ENCODE results near the gene MSANTD7.

MSANTD7 gene

GRCh38 chr10:14820010-14820774 lies 17.9 kb upstream of the MSANTD7 start:
- Histone ChIP-seq H3F3A (ENCODE audit: insufficient read depth, low read length) (no peaks in the 10 kb centered on the region), H3K4me3 (ENCODE audit: low read length) (no peak overlapping the region), H3K79me2 (ENCODE audit: low read length) (no peaks in the 10 kb centered on the region), H3K27ac (ENCODE audit: low read length) (no peak overlapping the region), H3K27me3 (replicated peaks; ENCODE audit: insufficient read depth, low read length) (no peaks in the 10 kb centered on the region), H3K9me2 (replicated peaks; ENCODE audit: insufficient read depth, low read length) (no peaks in the 10 kb centered on the region), H3K4me1 (ENCODE audit: low read length) (no peaks in the 10 kb centered on the region; the same call in 1 of the 2 replicates), H3K9me3 (replicated peaks; ENCODE audit: insufficient read depth, low read length) (no peaks in the 10 kb centered on the region), H3K36me3 (replicated peaks; ENCODE audit: insufficient read depth, low read length) (no peaks in the 10 kb centered on the region), H4K20me1 (ENCODE audit: insufficient read depth, low read length) (no peaks in the 10 kb centered on the region), H2AFZ (ENCODE audit: low read length) (no peak overlapping the region), H3K4me2 (ENCODE audit: low read depth, low read length) (no peak overlapping the region), H3K9ac (ENCODE audit: low read length) (no peak overlapping the region)
- no peak for TF ChIP-seq EZH2 (optimal IDR thresholded peaks at IDR 0.05; ENCODE audit: low read depth, low read length)
- no peak for TF ChIP-seq EZH2phosphoT487 (IDR thresholded peaks at IDR 0.05; ENCODE audit: low read length)
- no peak for TF ChIP-seq CTCF (IDR thresholded peaks at IDR 0.05; ENCODE audit: low read length)
- DNase-seq, result no peak

GRCh38 chr10:14820775-14821154 lies 17.3 kb upstream of the MSANTD7 start:
- Histone ChIP-seq H3K9ac (ENCODE audit: low read length) (no peak overlapping the region), H3K4me3 (ENCODE audit: low read length) (no peak overlapping the region), H3F3A (ENCODE audit: insufficient read depth, low read length) (no peaks in the 10 kb centered on the region), H3K9me3 (replicated peaks; ENCODE audit: insufficient read depth, low read length) (no peaks in the 10 kb centered on the region), H2AFZ (ENCODE audit: low read length) (no peak overlapping the region), H3K36me3 (replicated peaks; ENCODE audit: insufficient read depth, low read length) (no peaks in the 10 kb centered on the region), H3K9me2 (replicated peaks; ENCODE audit: insufficient read depth, low read length) (no peaks in the 10 kb centered on the region), H3K4me1 (ENCODE audit: low read length) (peaks cover 4% of the 10 kb centered on the region; the same call in 1 of the 2 replicates), H3K27me3 (replicated peaks; ENCODE audit: insufficient read depth, low read length) (no peaks in the 10 kb centered on the region), H3K4me2 (ENCODE audit: low read depth, low read length) (no peak overlapping the region), H3K79me2 (ENCODE audit: low read length) (no peaks in the 10 kb centered on the region), H4K20me1 (ENCODE audit: insufficient read depth, low read length) (no peaks in the 10 kb centered on the region), H3K27ac (ENCODE audit: low read length) (no peak overlapping the region)
- DNase-seq, result no peak
- TF ChIP-seq CTCF (IDR thresholded peaks at IDR 0.05; ENCODE audit: low read length), result no peak
- TF ChIP-seq EZH2phosphoT487 (IDR thresholded peaks at IDR 0.05; ENCODE audit: low read length), result no peak
- TF ChIP-seq EZH2 (optimal IDR thresholded peaks at IDR 0.05; ENCODE audit: low read depth, low read length), result no peak

- TF ChIP-seq EZH2phosphoT487 (IDR thresholded peaks at IDR 0.05; ENCODE audit: low read length) (no peak), EZH2 (optimal IDR thresholded peaks at IDR 0.05; ENCODE audit: low read depth, low read length) (no peak), CTCF (IDR thresholded peaks at IDR 0.05; ENCODE audit: low read length) (no peak)
- Histone ChIP-seq H3K4me2 (ENCODE audit: low read depth, low read length) (no peak overlapping the region), H3K36me3 (replicated peaks; ENCODE audit: insufficient read depth, low read length) (no peaks in the 10 kb centered on the region), H4K20me1 (ENCODE audit: insufficient read depth, low read length) (no peaks in the 10 kb centered on the region), H3K27ac (ENCODE audit: low read length) (no peak overlapping the region), H3K9me2 (replicated peaks; ENCODE audit: insufficient read depth, low read length) (no peaks in the 10 kb centered on the region), H3K9me3 (replicated peaks; ENCODE audit: insufficient read depth, low read length) (no peaks in the 10 kb centered on the region), H3K9ac (ENCODE audit: low read length) (no peak overlapping the region), H3K4me1 (ENCODE audit: low read length) (peaks cover 9% of the 10 kb centered on the region), H2AFZ (ENCODE audit: low read length) (no peak overlapping the region), H3K27me3 (replicated peaks; ENCODE audit: insufficient read depth, low read length) (no peaks in the 10 kb centered on the region), H3F3A (ENCODE audit: insufficient read depth, low read length) (peaks cover 7% of the 10 kb centered on the region), H3K4me3 (ENCODE audit: low read length) (no peak overlapping the region), H3K79me2 (ENCODE audit: low read length) (no peaks in the 10 kb centered on the region)
- DNase-seq, result no peak
Measured at GRCh38 chr10:14821635-14822375, 16.3 kb upstream of the MSANTD7 start.
